ENCODE measurements around the gene XBP1. TPM values are rescaled to one million over a fixed set of nuclear protein-coding genes. Genes with fewer than 3 reads are reported as not detected.

XBP1 gene
- total and polyA plus RNA-seq, 2 donors (not counting 1 experiment from before 2014, with no cell fraction given) = 16.8 to 69.8 TPM

DNA sequence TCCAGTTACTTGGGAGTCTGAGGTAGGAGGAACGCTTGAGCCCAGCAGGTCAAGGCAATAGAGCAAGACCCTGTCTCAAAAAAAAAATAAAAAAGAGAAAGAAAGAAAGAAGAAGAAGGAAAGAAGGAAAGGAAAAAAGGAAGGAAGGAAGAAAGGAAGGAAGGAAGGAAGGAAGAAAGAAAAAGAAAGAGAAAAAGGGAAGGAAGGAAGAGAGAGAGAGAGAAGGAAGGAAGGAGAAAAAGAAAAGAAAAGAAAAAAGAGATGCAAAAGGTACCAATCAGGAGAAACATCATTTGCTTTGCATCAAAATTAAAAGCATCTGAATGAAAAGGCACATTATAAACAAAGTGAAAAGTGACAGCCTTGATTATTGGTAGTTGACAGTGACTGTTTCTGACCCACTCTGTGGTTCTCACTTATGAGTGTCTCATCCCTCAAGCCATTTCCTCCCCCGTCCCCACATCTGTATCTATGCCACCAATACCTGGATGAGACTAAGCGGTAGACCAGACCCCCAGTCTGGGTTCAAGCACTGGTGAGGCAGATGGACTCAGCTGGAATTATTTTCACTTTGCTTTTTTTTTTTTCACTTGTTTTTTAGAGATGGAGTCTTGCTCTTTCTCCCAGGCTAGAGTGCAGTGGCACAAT lies 33.0 kb upstream of the XBP1 start:
- Mint-ChIP-seq H3K4me3 (no peak overlapping the region), H3K9me3 (ENCODE audit: insufficient read depth) (no peaks in the 10 kb centered on the region), H3K4me1 (peaks cover 4% of the 10 kb centered on the region), H3K27ac (no peak overlapping the region), H3K27me3 (peaks cover 3% of the 10 kb centered on the region)
- ATAC-seq (ENCODE audit: low read depth) (no peak), DNase-seq (no peak)
- H3K4me3 ChIP-seq (ENCODE audit: control extremely low read depth in 1 of 5, extremely low read depth in 1 of 5, insufficient read depth in 1 of 5, low read depth in 2 of 5, low read length in 4 of 5) = no peak overlapping the region
- no peaks in the 10 kb centered on the region for H3K27me3 ChIP-seq (replicated peaks in 1 of 4; ENCODE audit: control extremely low read depth in 1 of 4, control insufficient read depth in 3 of 4, insufficient read depth in 4 of 4, low read length in 3 of 4)
- H3K27ac ChIP-seq (ENCODE audit: low read length in 2 of 2) = no peak overlapping the region
- no peak overlapping the region for H3K4me2 ChIP-seq (replicated peaks; ENCODE audit: low read depth, low read length, poor library complexity, severe bottlenecking)
- ChIA-PET POLR2A (interaction anchor here (0.6 kb wide), 2 partner anchors 44 to 418 kb away, joined by 3 to 13 read pairs; no protein-coding TSS in a partner anchor), CTCF (interaction anchor here (0.7 to 9.5 kb wide), 4 partner anchors 207 to 814 kb away, joined by 3 to 249 read pairs (median 4); no protein-coding TSS in a partner anchor)
- no peaks in the 10 kb centered on the region for H3K9me3 ChIP-seq (ENCODE audit: control extremely low read depth in 1 of 3, control insufficient read depth in 2 of 3, insufficient read depth in 1 of 3, low read length in 2 of 3)
- H3K79me2 ChIP-seq (ENCODE audit: control insufficient read depth, insufficient read depth, low read length) = no peaks in the 10 kb centered on the region
- WGBS (ENCODE audit: insufficient coverage) = 77% methylated on average over 2 of the region's 3 CpGs
- intact Hi-C loops (cut with micrococcal nuclease) = no loop called here
- H3K36me3 ChIP-seq (replicated peaks in 1 of 2; ENCODE audit: control extremely low read depth in 1 of 2, control insufficient read depth in 1 of 2, extremely low read depth in 1 of 2, insufficient read depth in 2 of 2, low read length in 1 of 2) = no peaks in the 10 kb centered on the region
- no peak overlapping the region for H3K9ac ChIP-seq (ENCODE audit: low read length)
- TF ChIP-seq EZH2 (IDR thresholded peaks at IDR 0.05; ENCODE audit: borderline replicate concordance, insufficient read depth, low read depth, low read length, poor library complexity, severe bottlenecking) (no peak), CTCF (IDR thresholded peaks at IDR 0.05) (no peak)
- H4K20me1 ChIP-seq (ENCODE audit: control insufficient read depth, insufficient read depth, low read length, poor library complexity, severe bottlenecking) = no peaks in the 10 kb centered on the region
- peaks cover 0 to 7% of the 10 kb centered on the region in 2 donors for H3K4me1 ChIP-seq (ENCODE audit: control insufficient read depth in 2 of 2, insufficient read depth in 2 of 2, low read length in 2 of 2)
- no peak overlapping the region for H2AFZ ChIP-seq (ENCODE audit: insufficient read depth, low read depth, low read length, poor library complexity, severe bottlenecking)

- no CpG with 5 or more reads among the region's 1 CpG for WGBS (ENCODE audit: insufficient coverage)
- Mint-ChIP-seq H3K27ac (no peak overlapping the region), H3K4me3 (no peak overlapping the region), H3K9me3 (ENCODE audit: insufficient read depth) (no peaks in the 10 kb centered on the region), H3K4me1 (peaks cover 4% of the 10 kb centered on the region), H3K27me3 (peaks cover 3% of the 10 kb centered on the region)
- Histone ChIP-seq H3K36me3 (replicated peaks in 1 of 2; ENCODE audit: control extremely low read depth in 1 of 2, control insufficient read depth in 1 of 2, extremely low read depth in 1 of 2, insufficient read depth in 2 of 2, low read length in 1 of 2) (no peaks in the 10 kb centered on the region), H3K4me1 (ENCODE audit: control insufficient read depth in 2 of 2, insufficient read depth in 2 of 2, low read length in 2 of 2) (peaks cover 0 to 7% of the 10 kb centered on the region in 2 donors), H2AFZ (ENCODE audit: insufficient read depth, low read depth, low read length, poor library complexity, severe bottlenecking) (no peak overlapping the region), H3K9ac (ENCODE audit: low read length) (no peak overlapping the region), H3K4me2 (replicated peaks; ENCODE audit: low read depth, low read length, poor library complexity, severe bottlenecking) (no peak overlapping the region), H3K27ac (ENCODE audit: low read length in 2 of 2) (no peak overlapping the region), H3K79me2 (ENCODE audit: control insufficient read depth, insufficient read depth, low read length) (no peaks in the 10 kb centered on the region), H4K20me1 (ENCODE audit: control insufficient read depth, insufficient read depth, low read length, poor library complexity, severe bottlenecking) (no peaks in the 10 kb centered on the region), H3K27me3 (replicated peaks in 1 of 4; ENCODE audit: control extremely low read depth in 1 of 4, control insufficient read depth in 3 of 4, insufficient read depth in 4 of 4, low read length in 3 of 4) (no peaks in the 10 kb centered on the region), H3K4me3 (ENCODE audit: control extremely low read depth in 1 of 5, extremely low read depth in 1 of 5, insufficient read depth in 1 of 5, low read depth in 2 of 5, low read length in 4 of 5) (no peak overlapping the region), H3K9me3 (ENCODE audit: control extremely low read depth in 1 of 3, control insufficient read depth in 2 of 3, insufficient read depth in 1 of 3, low read length in 2 of 3) (no peaks in the 10 kb centered on the region)
- ChIA-PET CTCF (interaction anchor here (0.9 to 9.5 kb wide), 3 partner anchors 23 to 237 kb away, joined by 3 to 249 read pairs (median 3); no protein-coding TSS in a partner anchor), POLR2A (interaction anchor here (0.6 kb wide), 1 partner anchor 44 kb away, joined by 13 read pairs; no protein-coding TSS in a partner anchor)
- no peak for ATAC-seq (ENCODE audit: low read depth)
- TF ChIP-seq CTCF (IDR thresholded peaks at IDR 0.05) (no peak), EZH2 (IDR thresholded peaks at IDR 0.05; ENCODE audit: borderline replicate concordance, insufficient read depth, low read depth, low read length, poor library complexity, severe bottlenecking) (no peak)
- DNase-seq = no peak
- intact Hi-C loops (cut with micrococcal nuclease) = no loop called here
Observed at GRCh38 chr22:28832731-28833130, 32.4 kb upstream of the XBP1 start.

All from B cell (primary cell).